VCaP (cell line): Measurements from ENCODE around the gene ELF1.

Source experiments
- H3K27ac ChIP-seq: fragments of 450-650 bp; 2 replicates; pipeline ENCODE4 v1.5.1; 2017
- TF ChIP-seq, protein P1 (sequence below): fragments of 450-650 bp; conservative IDR thresholded peaks from 2 replicates; pipeline ENCODE4 v1.5.1; 2017; ENCODE audit warnings: mild to moderate bottlenecking, moderate library complexity

The ELF1 gene

DNA sequence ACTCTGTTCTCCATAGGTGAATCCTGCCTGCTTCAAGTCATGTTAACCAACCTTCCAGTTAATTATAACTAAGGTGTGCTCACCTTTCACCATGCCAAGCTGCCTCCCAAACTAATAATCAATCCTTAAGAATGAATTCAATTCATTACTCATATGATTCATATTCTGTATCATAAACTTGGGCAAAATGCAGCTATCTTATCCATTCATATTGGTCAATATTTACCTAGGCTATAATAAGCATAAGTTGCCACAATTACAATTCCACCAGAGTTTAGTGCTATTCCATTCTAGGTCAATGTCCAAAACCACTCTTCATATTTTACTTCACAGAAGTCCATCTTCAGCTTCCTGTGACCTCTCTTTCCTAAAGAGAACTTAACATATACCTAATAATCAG, 13.4 kb downstream of the ELF1 start:
- TF ChIP-seq, protein P1, sequence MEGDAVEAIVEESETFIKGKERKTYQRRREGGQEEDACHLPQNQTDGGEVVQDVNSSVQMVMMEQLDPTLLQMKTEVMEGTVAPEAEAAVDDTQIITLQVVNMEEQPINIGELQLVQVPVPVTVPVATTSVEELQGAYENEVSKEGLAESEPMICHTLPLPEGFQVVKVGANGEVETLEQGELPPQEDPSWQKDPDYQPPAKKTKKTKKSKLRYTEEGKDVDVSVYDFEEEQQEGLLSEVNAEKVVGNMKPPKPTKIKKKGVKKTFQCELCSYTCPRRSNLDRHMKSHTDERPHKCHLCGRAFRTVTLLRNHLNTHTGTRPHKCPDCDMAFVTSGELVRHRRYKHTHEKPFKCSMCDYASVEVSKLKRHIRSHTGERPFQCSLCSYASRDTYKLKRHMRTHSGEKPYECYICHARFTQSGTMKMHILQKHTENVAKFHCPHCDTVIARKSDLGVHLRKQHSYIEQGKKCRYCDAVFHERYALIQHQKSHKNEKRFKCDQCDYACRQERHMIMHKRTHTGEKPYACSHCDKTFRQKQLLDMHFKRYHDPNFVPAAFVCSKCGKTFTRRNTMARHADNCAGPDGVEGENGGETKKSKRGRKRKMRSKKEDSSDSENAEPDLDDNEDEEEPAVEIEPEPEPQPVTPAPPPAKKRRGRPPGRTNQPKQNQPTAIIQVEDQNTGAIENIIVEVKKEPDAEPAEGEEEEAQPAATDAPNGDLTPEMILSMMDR: no peak
- peak overlapping the region; percentile 44 for H3K27ac ChIP-seq

DNA sequence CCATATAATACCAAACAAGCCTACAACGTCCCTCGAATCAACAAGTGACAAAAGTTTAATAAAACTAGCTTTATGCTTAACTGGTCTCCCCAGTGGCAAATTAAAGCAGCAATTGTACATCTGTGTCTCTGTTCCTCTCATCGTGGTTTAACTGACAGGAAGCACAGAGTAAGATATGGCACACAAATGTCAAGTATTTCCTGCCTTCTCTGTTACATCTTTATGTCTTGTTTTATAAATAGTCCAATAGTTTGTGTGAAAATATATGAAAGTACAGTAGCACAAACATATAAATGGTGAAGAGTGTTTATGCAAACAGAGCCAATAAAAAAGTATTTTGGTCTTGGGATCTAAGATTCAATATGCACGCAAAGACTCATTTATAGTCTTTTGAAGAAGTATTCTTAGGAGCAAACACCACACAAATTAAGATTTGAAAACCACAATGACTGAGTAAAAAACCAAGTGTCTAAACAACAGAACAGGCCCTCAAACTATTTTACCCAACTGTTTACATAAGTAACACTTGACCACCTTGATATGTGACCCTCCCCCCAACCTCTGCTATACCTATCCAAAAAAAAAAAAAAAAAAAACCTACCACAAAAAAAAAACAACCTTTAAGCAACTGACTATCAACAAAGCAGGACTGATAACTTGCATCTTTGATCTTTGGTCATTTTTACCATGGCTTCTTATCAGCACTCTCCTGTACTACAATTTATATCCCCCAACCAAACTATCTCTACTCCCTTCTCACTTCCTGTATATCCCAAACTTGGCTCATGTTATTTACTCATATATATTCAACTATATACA, 14.0 kb downstream of the ELF1 start:
- TF ChIP-seq, protein P1: no peak
- peak overlapping the region; percentile 44 for H3K27ac ChIP-seq

DNA sequence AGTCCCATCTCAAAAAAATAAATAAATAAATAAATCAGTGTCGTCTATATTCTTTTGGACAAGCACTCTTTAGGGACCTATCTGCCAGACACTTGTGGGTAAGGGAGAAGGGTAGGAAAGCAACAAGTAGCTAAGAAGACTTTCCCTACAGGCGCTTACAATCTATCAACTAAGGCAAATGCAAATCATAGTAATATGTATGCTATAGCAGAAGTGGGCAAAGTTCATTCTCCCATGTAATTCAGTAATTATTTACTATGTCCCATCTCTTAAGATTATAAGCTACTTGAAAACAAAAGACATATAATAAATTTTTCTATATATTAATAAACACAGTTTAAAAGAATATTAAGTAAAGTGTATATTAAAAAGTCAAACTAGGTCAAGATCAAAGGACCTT, 16.5 kb downstream of the ELF1 start:
- no peak overlapping the region for H3K27ac ChIP-seq
- TF ChIP-seq, protein P1: no peak

DNA sequence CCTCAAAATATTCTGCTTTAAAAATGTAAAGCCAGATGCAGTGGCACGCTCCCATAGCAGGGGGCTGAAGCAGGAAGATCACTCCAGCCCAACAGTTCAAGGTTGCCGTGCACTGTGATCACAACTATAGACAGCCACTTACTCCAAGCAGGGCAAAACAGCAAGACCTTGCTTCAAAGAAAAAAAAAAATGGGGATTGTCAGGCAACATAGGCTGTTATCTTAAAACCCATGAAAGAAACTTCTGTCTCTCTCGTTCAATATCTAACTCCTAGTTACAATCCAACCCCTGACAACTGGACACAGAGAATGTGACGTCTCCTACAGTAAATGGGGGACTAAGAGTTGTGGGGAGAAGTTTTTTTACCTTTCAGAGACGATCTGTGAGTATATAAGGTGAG, 17.4 kb downstream of the ELF1 start:
- TF ChIP-seq, protein P1: no peak
- H3K27ac ChIP-seq: no peak overlapping the region

DNA sequence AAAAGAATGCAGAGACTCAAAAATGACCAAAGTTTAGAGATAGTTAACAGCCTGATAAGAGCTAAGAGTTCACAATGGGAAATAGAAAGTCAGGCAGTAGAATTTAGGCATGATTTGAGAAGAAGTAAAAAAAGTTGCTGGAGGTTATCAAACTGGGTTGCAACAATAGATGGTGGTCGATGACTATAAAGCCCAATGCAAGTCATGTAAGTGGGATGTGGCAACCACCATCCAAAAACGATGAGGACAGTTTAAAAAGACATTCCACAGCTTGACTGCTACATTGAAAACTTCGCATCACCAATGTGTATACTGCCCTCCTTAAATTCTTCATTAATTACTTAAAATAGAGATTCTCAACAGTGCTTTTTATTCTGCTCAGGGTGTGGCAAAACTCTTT, 19.7 kb downstream of the ELF1 start:
- H3K27ac ChIP-seq: no peak overlapping the region
- TF ChIP-seq, protein P1: no peak

DNA sequence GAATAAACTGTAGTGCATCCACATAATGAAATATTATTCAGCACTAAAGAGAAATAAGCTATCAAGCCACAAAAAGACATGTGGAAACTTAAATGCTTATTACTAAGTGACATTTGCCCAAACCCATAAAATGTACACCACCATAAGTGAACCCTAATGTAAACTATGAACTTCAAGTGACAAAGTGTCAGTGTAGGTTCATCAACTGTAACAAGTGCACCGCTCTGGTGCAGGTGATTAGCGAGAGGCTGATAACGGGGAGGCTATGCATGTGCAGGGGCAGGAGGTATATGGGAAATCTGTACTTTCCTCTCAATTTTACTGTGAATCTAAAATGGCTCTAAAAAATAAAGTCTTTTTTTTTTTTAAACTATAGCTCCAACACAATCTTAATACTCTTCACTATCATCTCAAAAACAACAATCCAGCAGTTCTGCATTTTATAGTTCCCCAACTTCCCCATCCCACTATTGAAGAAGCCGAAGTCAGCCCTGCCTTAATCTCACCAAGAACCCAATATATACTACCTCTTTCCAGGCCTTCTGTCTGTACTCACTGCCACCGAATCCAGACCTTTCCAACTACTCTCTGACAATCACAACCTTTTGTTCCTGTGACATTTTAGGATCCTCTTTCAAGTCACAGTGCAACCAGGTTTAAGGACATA, 22.6 kb downstream of the ELF1 start:
- no peak overlapping the region for H3K27ac ChIP-seq
- TF ChIP-seq, protein P1: no peak

DNA sequence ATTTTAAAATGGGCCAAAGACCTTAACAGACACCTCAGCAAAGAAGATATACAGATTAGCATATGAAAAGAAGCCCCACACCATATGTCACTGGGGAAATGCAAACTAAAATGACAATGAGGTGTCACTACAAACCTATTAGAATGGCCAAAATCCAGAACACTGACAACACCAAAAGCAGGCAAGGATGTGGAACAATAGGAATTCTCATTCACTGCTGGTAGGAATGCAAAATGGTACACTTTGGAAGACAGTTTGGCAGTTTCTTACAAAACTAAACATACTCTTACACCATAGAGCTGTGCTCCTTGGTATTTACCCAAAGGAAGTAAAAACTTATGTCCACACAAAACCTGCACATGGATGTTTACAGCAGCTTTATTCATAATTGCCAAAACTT, 23.1 kb downstream of the ELF1 start:
- TF ChIP-seq, protein P1: no peak
- no peak overlapping the region for H3K27ac ChIP-seq
